Measurements from ENCODE around the gene MINDY1. TPM values are rescaled to one million over a fixed set of nuclear protein-coding genes. Genes with fewer than 3 reads are reported as not detected.

The MINDY1 gene
- total RNA-seq, 2 experiments from 2014 or later: 16.4 to 18.3 TPM

DNA sequence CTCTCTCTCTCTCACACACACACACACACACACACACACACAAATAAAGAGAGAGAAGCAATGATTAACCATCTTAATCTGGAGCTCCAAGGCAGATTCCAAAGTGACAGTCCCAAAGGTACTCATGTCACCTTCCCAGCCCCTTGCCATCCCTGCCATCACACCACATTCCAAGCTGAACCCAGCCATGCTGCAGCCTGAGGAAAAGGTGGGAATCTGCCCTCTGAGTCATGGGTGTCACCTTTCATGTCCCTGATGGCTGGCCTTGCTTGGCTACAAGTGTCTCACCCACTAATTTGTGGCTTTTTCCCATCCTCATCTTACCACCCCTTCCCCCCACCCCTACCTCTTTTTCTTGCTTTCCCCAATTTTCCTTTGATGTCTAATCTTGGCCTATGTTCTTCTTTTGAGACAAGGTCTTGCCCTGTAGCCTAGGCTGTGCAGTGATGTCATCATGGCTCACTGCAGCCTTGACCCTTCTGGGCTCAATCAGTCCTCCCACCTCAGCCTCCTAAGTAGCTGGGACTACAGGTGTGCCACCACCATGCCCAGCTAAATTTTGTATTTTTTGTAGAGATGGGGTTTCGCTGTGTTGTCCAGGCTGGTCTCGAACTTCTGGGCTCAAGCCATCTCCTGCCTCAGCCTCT, 21.4 kb downstream of the MINDY1 start:
- no peaks in the 10 kb centered on the region for H3K9me3 Mint-ChIP-seq
- ChIA-PET CTCF (interaction anchor here (1.0 to 2.4 kb wide), 3 partner anchors 11 to 170 kb away, joined by 3 to 11 read pairs (median 7); no protein-coding TSS in a partner anchor), POLR2A (interaction anchor here (0.6 kb wide), 2 partner anchors 21 to 52 kb away, joined by 3 to 4 read pairs; partner anchors contain the start of gene MINDY1)
- peaks cover 3% of the 10 kb centered on the region for H3K4me1 Mint-ChIP-seq (ENCODE audit: low read depth)
- no peaks in the 10 kb centered on the region for H3K27me3 Mint-ChIP-seq
- H3K4me3 Mint-ChIP-seq: no peak overlapping the region
- DNase-seq: no peak
- H3K27ac Mint-ChIP-seq: no peak overlapping the region
- intact Hi-C loops (cut with micrococcal nuclease): no loop called here
- H3K36me3 Mint-ChIP-seq: no peaks in the 10 kb centered on the region

DNA sequence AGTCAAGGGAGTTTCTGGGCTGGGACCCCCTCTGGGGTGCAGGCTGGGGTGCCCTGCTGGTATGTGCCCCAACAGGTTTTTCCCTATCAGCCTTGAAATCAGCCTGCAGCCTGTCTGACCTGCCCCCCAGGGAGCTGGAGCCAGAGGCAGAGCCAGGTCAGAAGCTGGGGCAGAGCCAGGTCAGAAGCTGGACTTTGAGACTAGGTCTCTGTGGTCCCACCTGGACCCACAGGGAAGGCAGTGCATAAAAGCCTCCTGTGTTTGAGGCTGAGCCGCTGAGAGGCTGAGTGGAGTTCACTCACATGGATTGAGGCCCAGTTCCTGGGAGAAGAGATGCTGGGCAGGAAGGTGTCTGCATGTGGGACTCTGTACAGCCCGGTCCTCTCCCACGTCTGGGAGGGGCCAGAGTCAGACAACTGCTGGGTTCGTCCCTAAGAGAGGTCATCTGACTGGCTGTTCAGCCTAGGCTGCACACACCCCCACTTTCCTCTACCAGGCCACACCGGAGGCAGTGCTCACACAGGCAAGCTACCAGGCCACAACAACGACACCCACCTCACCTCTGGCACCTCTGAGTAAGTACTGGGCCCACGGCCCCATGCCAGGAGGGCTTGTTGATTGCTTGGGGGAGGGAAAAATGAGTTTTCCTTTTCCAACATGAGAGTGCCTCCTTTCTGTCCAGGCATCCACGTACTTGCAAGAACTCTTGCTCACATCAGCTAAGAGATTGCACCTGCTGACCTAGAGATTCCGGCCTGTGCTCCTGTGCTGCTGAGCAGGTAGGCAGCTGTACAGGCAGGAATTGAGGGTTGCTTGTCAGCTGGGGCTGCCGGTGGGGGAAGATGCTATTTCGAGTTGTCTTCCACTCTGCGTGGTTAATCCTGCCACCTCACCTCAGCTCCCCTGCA, 24.6 kb downstream of the MINDY1 start, which contains the start of gene ANXA9:
TSS of gene ANXA9 (plus strand) at position 488 of the 908 bp plus-strand sequence. CDS start 814 bp downstream, outside the sequence.
- ChIA-PET CTCF (interaction anchor here (1.0 to 12.0 kb wide), 5 partner anchors 12 to 66 kb away, joined by 4 to 222 read pairs (median 6); partner anchors contain the start of genes C1orf56 and MINDY1), POLR2A (interaction anchor here (1.2 kb wide), 1 partner anchor 11 kb away, joined by 3 read pairs; no protein-coding TSS in a partner anchor)
- no peak within 1 kb of the TSS for H3K27ac Mint-ChIP-seq
- H3K4me3 Mint-ChIP-seq: no peak within 1 kb of the TSS
- no peak for DNase-seq
- H3K4me1 Mint-ChIP-seq (ENCODE audit: low read depth): peaks cover 16% of the 10 kb centered on the region
- intact Hi-C loops (cut with micrococcal nuclease): no loop called here
- no peaks in the 10 kb centered on the region for H3K27me3 Mint-ChIP-seq
- H3K36me3 Mint-ChIP-seq: no peaks in the 10 kb centered on the region
- no peaks in the 10 kb centered on the region for H3K9me3 Mint-ChIP-seq

DNA sequence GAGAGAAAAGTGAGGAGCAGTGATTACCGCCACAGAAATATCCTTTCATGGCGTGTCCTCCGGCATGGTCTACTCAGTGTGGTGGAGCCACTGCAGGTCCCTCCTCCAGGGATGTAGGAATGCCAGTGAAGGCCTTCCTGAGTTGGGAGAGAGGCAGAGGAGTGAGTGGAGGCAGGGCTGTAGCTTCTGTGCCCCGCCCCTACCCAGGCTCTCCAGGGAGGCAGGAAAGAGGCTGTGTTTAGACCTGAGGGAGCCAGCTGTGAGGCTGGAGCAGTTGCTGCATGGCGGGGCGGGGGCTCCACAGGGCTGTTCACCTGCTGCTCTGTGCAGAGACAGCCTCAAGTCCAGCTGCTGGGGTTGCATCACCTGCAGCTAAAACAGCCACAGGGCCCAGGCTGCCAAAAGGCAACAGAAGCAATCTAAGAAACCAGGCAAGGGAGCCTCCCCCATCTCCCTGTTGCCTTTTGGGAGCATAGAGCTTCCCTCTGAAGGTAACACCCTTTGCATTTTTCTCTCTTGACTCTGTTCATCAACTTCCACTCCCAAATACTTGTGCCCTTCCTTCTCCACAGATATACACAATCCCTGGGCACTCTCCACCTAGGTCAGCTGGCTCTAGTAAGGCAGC, 25.4 kb downstream of the MINDY1 start:
- no peaks in the 10 kb centered on the region for H3K36me3 Mint-ChIP-seq
- no peak overlapping the region for H3K27ac Mint-ChIP-seq
- ChIA-PET CTCF (interaction anchor here (0.8 to 12.0 kb wide), 6 partner anchors 11 to 89 kb away, joined by 3 to 222 read pairs (median 6); partner anchors contain the start of genes C1orf56, GABPB2 and MINDY1), POLR2A (interaction anchor here (1.2 kb wide), 1 partner anchor 11 kb away, joined by 3 read pairs; no protein-coding TSS in a partner anchor)
- H3K9me3 Mint-ChIP-seq: no peaks in the 10 kb centered on the region
- no peaks in the 10 kb centered on the region for H3K27me3 Mint-ChIP-seq
- no peak for DNase-seq
- peaks cover 23% of the 10 kb centered on the region for H3K4me1 Mint-ChIP-seq (ENCODE audit: low read depth)
- intact Hi-C loops (cut with micrococcal nuclease): no loop called here
- no peak overlapping the region for H3K4me3 Mint-ChIP-seq

GRCh38 chr1:150979092-150980056, 27.3 kb downstream of the MINDY1 start:
- Mint-ChIP-seq H3K36me3 (no peaks in the 10 kb centered on the region), H3K9me3 (no peaks in the 10 kb centered on the region), H3K27me3 (no peaks in the 10 kb centered on the region), H3K27ac (no peak overlapping the region), H3K4me1 (ENCODE audit: low read depth) (peaks cover 33% of the 10 kb centered on the region), H3K4me3 (peak overlapping the region; percentile 7)
- POLR2A ChIA-PET: no interaction called here
- DNase-seq: peak; percentile 92
- CTCF ChIA-PET: interaction anchor here (1.0 to 12.0 kb wide), 9 partner anchors 9 to 723 kb away, joined by 3 to 222 read pairs (median 4); partner anchors contain the start of genes GOLPH3L and MINDY1
- intact Hi-C loops (cut with micrococcal nuclease): loop anchor here (2.0 to 10.0 kb wide), 9 partner anchors 17 to 745 kb away; partner anchors contain the start of genes ANP32E, ARNT, CTSS and TARS2

- no peaks in the 10 kb centered on the region for H3K9me3 Mint-ChIP-seq
- peak overlapping the region; percentile 94 for H3K27ac Mint-ChIP-seq
- peaks cover 48% of the 10 kb centered on the region for H3K4me1 Mint-ChIP-seq (ENCODE audit: low read depth)
- DNase-seq: peak; percentile 91
- CTCF ChIA-PET: interaction anchor here (0.6 to 12.0 kb wide), 5 partner anchors 23 to 348 kb away, joined by 3 to 222 read pairs (median 3); partner anchors contain the start of genes ENSA and MINDY1
- peaks cover 4% of the 10 kb centered on the region for H3K36me3 Mint-ChIP-seq
- peak overlapping the region; percentile 76 for H3K4me3 Mint-ChIP-seq
- POLR2A ChIA-PET: no interaction called here
- H3K27me3 Mint-ChIP-seq: no peaks in the 10 kb centered on the region
- intact Hi-C loops (cut with micrococcal nuclease): loop anchor here (2.0 to 10.0 kb wide), 7 partner anchors 54 to 742 kb away; partner anchors contain the start of genes ANP32E, CTSS and TARS2
These were observed 29.6 kb downstream of the MINDY1 start for GRCh38 chr1:150976879-150977694.

GRCh38 chr1:150976401-150976821, 30.3 kb downstream of the MINDY1 start:
- no peak for DNase-seq
- intact Hi-C loops (cut with micrococcal nuclease): loop anchor here (2.0 to 10.0 kb wide), 7 partner anchors 54 to 742 kb away; partner anchors contain the start of genes ANP32E, CTSS and TARS2
- ChIA-PET POLR2A (interaction anchor here (0.7 to 0.8 kb wide), 3 partner anchors 8 to 412 kb away, joined by 3 to 4 read pairs (median 3); no protein-coding TSS in a partner anchor), CTCF (interaction anchor here (0.6 to 12.0 kb wide), 5 partner anchors 13 to 97 kb away, joined by 3 to 222 read pairs (median 3); partner anchors contain the start of gene MINDY1)
- Mint-ChIP-seq H3K4me3 (peak overlapping the region; percentile 76), H3K27me3 (no peaks in the 10 kb centered on the region), H3K9me3 (no peaks in the 10 kb centered on the region), H3K27ac (peak overlapping the region; percentile 94), H3K4me1 (ENCODE audit: low read depth) (peaks cover 55% of the 10 kb centered on the region), H3K36me3 (peaks cover 4% of the 10 kb centered on the region)

DNA sequence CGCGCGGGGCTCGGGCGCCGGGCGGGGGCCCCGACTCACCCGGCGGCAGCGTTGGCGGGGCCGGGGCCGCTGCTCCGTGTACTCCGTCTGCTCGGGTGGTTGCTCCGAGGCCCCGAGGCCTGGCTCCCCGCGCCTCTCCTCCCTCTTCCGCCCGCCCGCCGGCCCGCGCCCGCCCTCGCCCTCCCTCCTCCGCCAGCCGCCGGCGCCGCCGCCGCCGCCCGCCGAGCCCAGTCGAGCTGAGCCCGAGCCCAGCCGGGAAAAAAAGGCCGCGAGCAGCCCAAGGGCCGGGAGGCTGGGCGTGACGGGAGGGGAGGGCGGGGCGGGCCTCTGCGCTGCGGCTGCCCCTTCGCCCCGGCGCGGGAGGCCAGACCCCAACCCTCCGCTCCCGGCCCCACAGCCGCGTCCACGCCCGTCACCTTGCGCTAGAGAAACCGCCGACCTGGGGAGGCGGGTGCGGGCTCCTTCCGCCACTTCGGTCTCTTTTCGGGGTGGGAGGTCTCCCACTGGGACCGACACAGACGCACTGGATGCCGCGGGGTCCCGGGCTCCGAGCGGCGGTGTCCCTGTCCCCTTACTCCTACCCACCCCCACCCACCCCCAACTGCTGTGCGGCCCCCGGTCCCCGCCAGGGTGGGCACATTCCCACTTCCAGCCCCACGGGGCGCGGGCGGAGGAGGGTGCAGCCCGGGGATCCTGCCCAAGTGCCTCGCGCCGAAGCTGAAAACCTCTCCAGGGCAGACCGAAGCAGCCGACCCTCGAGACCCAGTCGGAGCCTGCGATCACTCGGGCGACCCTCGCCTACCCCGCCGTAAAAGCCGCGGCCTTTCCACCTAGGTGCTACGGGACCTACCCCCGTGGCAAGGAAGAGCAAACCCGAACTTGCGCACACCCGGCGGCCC, 31.9 kb downstream of the MINDY1 start, which contains the start of gene CERS2:
TSS of gene CERS2 (minus strand) at position 256 of the 899 bp plus-strand sequence. CDS start 5,745 bp downstream, outside the sequence.
- Mint-ChIP-seq H3K9me3 (no peaks in the 10 kb centered on the region), H3K27me3 (no peaks in the 10 kb centered on the region), H3K4me3 (peak within 1 kb of the TSS; percentile 85), H3K4me1 (ENCODE audit: low read depth) (peaks cover 69% of the 10 kb centered on the region), H3K27ac (peak within 1 kb of the TSS; percentile 94), H3K36me3 (peaks cover 4% of the 10 kb centered on the region)
- CTCF ChIA-PET: interaction anchor here (1.1 to 12.0 kb wide), 2 partner anchors 12 to 26 kb away, joined by 5 to 222 read pairs; partner anchors contain the start of gene MINDY1
- POLR2A ChIA-PET: interaction anchor here (1.3 to 3.0 kb wide), 2 partner anchors 31 to 85 kb away, joined by 3 to 16 read pairs; partner anchors contain the start of genes CDC42SE1 and MINDY1
- DNase-seq: peak; percentile 86
- intact Hi-C loops (cut with micrococcal nuclease): loop anchor here (5.0 to 10.0 kb wide), 6 partner anchors 208 to 740 kb away; partner anchors contain the start of genes ANP32E, CTSS and TARS2

DNA sequence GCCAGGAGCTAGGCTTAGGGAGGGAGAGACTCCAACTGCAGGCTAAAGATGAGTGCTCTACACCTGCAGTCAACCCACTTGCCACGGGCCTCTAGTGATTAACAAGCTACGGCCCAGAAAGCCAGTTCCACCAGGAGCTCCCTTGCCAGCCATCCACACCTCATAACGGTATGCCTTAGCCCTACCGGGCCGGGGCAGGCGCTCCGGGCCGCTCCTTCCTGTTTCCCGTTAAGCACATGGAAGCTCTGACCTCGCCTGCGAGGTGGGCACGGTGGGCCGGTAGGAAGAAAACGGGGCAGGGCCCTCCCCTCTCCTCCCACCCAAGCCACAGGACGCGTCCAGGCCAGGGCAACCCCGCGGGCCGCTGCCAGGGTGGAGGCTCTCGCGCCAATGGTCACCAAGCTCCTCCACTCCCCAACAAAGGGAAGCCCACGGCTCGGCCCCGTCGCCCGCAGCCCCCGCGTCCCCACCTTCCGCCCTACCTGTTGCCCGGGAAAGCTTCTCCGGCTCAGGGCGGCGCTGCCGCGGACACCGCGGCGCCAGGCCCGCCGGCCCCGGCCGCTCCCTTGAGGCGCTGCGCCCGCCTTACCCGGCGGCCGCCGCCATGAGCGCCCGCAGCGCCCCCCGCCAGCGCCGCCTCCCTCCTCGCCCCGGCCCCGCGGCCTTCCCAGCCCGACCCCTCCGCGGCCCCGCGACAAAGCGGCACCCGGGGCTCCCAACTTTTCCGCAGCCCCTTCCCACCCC, 32.7 kb downstream of the MINDY1 start:
- Mint-ChIP-seq H3K27me3 (no peaks in the 10 kb centered on the region), H3K9me3 (no peaks in the 10 kb centered on the region), H3K4me1 (ENCODE audit: low read depth) (peaks cover 67% of the 10 kb centered on the region), H3K36me3 (peaks cover 4% of the 10 kb centered on the region), H3K27ac (peak overlapping the region; percentile 86), H3K4me3 (peak overlapping the region; percentile 85)
- DNase-seq: peak; percentile 54
- intact Hi-C loops (cut with micrococcal nuclease): loop anchor here (10.0 kb wide), 2 partner anchors 489 to 739 kb away; partner anchors contain the start of genes ANP32E and TARS2
- CTCF ChIA-PET: interaction anchor here (0.8 to 12.0 kb wide), 3 partner anchors 26 to 274 kb away, joined by 3 to 222 read pairs (median 5); partner anchors contain the start of gene MINDY1
- POLR2A ChIA-PET: interaction anchor here (0.7 to 3.0 kb wide), 5 partner anchors 8 to 358 kb away, joined by 3 to 16 read pairs (median 3); partner anchors contain the start of genes CDC42SE1, MINDY1 and TNFAIP8L2
